NB4 (cell line): Measurements from ENCODE around the gene MARCO.

ENCODE experiments used
- POLR2A ChIP-seq: IDR thresholded peaks from 2 replicates; pipeline ENCODE4 v1.6.1; 2011; ENCODE audit warnings: mild to moderate bottlenecking; ENCODE audit not compliant: insufficient read length; ENCODE audit errors: extremely low read depth
- TF ChIP-seq, protein P1 (sequence below): IDR thresholded peaks from one replicate; pipeline ENCODE4 v1.5.1; 2012; ENCODE audit warnings: low read depth, low read length
- TF ChIP-seq, protein P2 (sequence below): IDR thresholded peaks from 2 replicates; pipeline ENCODE4 v1.6.1; 2011; ENCODE audit warnings: low read depth, low read length

DNA sequence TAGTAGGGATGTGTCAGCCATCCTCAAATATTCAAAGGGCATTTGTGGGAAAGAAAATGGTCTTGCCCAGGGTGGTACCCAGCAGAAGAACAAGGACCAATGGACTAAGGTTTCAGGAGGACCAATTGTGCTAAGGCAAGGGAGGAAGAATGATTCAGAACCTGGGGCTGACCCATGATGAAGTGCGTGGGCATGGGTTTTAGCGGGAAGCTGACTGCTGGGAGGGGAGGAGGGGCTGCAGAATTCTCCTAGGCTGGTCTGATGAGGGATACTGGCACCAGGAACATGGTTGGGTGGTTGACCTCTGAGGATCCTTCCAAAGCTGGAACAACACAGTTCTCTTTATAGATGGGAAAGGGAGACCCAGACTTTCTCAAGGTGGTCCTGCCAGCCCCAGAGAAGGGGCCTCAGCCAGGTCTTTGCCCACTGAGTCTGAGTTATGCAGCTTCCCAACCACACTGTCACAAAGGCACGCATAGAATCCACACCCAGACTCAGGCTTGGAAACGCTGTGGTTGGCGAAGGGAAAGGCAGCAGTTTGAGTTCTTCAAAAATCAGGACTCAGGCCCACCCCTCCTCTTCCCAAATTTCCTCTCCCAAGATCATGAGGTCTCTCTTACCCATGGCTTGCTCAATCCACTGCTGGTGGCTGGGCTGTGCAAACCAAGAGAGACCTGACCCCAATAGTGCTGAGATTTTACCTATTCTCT lies 37.3 kb downstream of the MARCO start:
- no peak for TF ChIP-seq POLR2A
- TF ChIP-seq, protein P1, sequence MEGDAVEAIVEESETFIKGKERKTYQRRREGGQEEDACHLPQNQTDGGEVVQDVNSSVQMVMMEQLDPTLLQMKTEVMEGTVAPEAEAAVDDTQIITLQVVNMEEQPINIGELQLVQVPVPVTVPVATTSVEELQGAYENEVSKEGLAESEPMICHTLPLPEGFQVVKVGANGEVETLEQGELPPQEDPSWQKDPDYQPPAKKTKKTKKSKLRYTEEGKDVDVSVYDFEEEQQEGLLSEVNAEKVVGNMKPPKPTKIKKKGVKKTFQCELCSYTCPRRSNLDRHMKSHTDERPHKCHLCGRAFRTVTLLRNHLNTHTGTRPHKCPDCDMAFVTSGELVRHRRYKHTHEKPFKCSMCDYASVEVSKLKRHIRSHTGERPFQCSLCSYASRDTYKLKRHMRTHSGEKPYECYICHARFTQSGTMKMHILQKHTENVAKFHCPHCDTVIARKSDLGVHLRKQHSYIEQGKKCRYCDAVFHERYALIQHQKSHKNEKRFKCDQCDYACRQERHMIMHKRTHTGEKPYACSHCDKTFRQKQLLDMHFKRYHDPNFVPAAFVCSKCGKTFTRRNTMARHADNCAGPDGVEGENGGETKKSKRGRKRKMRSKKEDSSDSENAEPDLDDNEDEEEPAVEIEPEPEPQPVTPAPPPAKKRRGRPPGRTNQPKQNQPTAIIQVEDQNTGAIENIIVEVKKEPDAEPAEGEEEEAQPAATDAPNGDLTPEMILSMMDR = no peak
- TF ChIP-seq, protein P2, sequence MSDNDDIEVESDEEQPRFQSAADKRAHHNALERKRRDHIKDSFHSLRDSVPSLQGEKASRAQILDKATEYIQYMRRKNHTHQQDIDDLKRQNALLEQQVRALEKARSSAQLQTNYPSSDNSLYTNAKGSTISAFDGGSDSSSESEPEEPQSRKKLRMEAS = no peak
